SK-N-MC (cell line): Measurements from ENCODE around the gene BTAF1.

Experiments used
- EZH2 ChIP-seq: fragments of 200-600 bp; sonication (generic); IDR thresholded peaks from one replicate; pipeline ENCODE4 v1.6.1; 2017; ENCODE audit warnings: antibody characterized with exemption
- FOXP2 ChIP-seq: optimal IDR thresholded peaks from 2 replicates; pipeline ENCODE3; 2011; ENCODE audit warnings: mild to moderate bottlenecking, moderate library complexity; ENCODE audit not compliant: insufficient read depth; ENCODE audit errors: extremely low read length, control extremely low read depth

DNA sequence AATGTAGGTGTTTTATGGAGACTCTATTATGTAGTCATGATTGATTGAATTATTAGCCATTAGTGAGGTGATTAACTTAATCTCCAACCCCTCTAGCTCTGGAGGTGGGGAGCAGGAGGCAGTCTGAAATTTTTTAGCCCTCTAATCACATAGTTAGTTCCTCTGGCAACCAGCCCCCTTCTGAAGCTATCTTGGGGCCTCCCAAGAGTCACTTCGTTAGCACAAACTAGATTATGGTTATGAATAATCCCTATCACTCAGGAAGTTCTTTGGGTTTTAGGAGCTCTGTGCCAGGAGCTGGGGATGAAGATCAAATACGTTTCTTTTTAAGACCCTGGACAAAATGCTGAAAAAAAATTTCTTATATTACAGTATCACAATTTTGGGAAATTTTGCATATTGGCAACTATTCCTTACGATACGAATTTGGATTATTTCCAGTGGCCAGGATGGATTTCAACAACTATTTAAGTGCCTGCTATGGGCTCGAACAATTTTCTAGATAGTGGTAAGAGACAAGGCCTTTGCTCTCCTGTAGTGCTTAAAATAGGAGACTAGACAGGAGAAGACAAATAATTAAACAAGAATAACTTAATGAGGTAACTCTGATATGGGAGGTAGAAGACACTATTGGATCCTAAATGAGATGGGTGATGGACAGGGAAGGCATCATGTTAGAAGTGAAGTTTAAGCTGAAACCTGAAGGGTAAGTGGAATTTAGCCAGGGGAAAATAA lies 52.9 kb downstream of the BTAF1 start:
- no peak for TF ChIP-seq EZH2
- TF ChIP-seq FOXP2, result no peak
